ENCODE results near the gene SLC8A1. TPM values are rescaled to one million over a fixed set of nuclear protein-coding genes. Genes with fewer than 3 reads are reported as not detected.

SLC8A1 gene
- polyA plus RNA-seq, 3 donors = 16.9 to 18.2 (median 18.0) TPM

DNA sequence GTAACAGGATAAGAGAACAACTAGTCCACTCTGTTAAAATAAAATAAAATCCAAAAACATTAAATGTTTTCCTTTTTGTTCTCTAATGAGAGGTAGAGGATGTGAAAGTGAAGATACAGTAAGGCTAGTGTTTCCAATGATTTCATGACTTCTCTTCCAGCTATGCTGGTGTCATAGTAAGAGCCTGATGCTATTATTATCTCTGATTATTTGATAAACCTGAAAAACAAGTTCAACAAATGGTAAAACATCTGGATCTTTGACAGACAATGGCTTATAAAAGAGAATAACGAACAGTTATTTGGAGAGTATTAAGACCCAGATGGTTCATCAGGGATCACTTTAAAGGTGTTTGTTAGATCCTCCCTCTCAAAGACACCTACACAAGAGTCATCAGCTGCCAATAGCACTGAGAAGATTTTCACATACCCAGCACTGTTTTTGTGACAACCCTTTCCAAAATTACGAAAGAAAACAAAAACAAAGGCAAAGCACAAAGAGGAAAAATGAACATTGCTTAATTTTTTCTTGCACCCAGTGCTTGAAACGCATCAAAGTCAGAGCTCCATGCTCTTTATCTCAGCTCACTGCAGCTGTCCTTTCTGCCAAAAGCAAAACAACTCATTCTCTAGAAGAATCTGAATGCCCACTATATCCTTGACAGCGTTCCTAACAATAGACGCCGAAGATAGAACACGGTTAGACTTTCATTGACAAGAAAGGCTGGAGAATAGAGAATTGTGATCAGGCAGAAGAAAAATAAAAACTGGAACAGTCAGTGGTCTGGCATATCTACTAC, 168.6 kb downstream of the SLC8A1 start:
- no peaks in the 10 kb centered on the region for H3K27me3 ChIP-seq (ENCODE audit: control insufficient read depth in 2 of 2, insufficient read depth in 2 of 2, low read length in 2 of 2)
- intact Hi-C loops (cut with micrococcal nuclease) = no loop called here
- H3K9me3 ChIP-seq (replicated peaks in 1 of 2; ENCODE audit: control insufficient read depth in 1 of 2, insufficient read depth in 1 of 2, low read length in 2 of 2) = no peaks in the 10 kb centered on the region
- H3K36me3 ChIP-seq (replicated peaks in 1 of 2; ENCODE audit: control insufficient read depth in 1 of 2, insufficient read depth in 2 of 2, low read length in 2 of 2) = peaks cover 0 to 31% of the 10 kb centered on the region in 2 donors
- WGBS (ENCODE audit: insufficient coverage) = 89% methylated on average over 2 of the region's 7 CpGs
- peaks cover 7 to 14% of the 10 kb centered on the region in 2 donors for H3K36me3 Mint-ChIP-seq
- H3K27ac ChIP-seq (ENCODE audit: low read depth in 1 of 2, low read length in 2 of 2) = no peak overlapping the region
- H3K79me2 ChIP-seq (ENCODE audit: insufficient read depth, low read length) = peaks cover 12% of the 10 kb centered on the region
- H3K4me1 Mint-ChIP-seq = peaks cover 17% of the 10 kb centered on the region
- H3K9me3 Mint-ChIP-seq = no peaks in the 10 kb centered on the region
- no peak overlapping the region for H3K27ac Mint-ChIP-seq
- no peak overlapping the region for H3K4me2 ChIP-seq (replicated peaks; ENCODE audit: extremely low read depth, low read length, poor library complexity, severe bottlenecking)
- no peak overlapping the region for H2AFZ ChIP-seq (ENCODE audit: insufficient read depth, low read depth, low read length, poor library complexity, severe bottlenecking)
- no peak overlapping the region for H3K4me3 ChIP-seq (replicated peaks in 1 of 3; ENCODE audit: low read depth in 2 of 3, low read length in 3 of 3)
- TF ChIP-seq, protein P1, sequence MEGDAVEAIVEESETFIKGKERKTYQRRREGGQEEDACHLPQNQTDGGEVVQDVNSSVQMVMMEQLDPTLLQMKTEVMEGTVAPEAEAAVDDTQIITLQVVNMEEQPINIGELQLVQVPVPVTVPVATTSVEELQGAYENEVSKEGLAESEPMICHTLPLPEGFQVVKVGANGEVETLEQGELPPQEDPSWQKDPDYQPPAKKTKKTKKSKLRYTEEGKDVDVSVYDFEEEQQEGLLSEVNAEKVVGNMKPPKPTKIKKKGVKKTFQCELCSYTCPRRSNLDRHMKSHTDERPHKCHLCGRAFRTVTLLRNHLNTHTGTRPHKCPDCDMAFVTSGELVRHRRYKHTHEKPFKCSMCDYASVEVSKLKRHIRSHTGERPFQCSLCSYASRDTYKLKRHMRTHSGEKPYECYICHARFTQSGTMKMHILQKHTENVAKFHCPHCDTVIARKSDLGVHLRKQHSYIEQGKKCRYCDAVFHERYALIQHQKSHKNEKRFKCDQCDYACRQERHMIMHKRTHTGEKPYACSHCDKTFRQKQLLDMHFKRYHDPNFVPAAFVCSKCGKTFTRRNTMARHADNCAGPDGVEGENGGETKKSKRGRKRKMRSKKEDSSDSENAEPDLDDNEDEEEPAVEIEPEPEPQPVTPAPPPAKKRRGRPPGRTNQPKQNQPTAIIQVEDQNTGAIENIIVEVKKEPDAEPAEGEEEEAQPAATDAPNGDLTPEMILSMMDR (IDR thresholded peaks at IDR 0.05) = no peak
- H3K4me3 Mint-ChIP-seq = no peak overlapping the region
- peaks cover 3 to 7% of the 10 kb centered on the region in 2 donors for H3K4me1 ChIP-seq (ENCODE audit: control insufficient read depth in 1 of 2, insufficient read depth in 2 of 2, low read length in 2 of 2)
- peaks cover 94% of the 10 kb centered on the region for H4K20me1 ChIP-seq (ENCODE audit: insufficient read depth, low read length)
- H3K27me3 Mint-ChIP-seq (ENCODE audit: low read depth in 3 of 3) = peaks cover 0 to 2% (median 0%) of the 10 kb centered on the region in 3 donors
- no peak for DNase-seq
- H3K9ac ChIP-seq (ENCODE audit: insufficient read depth, low read length, poor library complexity, severe bottlenecking) = no peak overlapping the region

DNA sequence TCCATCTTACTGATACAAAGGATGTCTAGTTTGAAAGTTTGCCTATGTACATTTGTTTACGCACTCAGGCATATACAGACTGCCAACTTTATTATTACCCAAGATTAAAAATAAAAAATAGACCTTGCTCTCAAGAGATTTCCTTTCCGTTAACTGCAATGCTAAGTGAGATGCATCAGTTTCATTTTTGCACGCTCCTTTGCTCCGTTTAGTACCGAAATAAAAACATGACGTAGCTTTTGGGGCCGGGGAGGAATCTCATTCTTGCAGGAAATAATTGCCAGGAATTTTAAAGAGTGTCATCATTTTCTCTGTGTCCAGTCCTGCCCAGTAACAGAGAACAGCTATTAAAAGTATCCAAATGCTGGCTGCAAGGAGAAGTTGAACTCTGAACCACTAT, 169.5 kb downstream of the SLC8A1 start:
- intact Hi-C loops (cut with micrococcal nuclease) = no loop called here
- Histone ChIP-seq H3K79me2 (ENCODE audit: insufficient read depth, low read length) (peaks cover 9% of the 10 kb centered on the region), H3K9me3 (replicated peaks in 1 of 2; ENCODE audit: control insufficient read depth in 1 of 2, insufficient read depth in 1 of 2, low read length in 2 of 2) (no peaks in the 10 kb centered on the region), H4K20me1 (ENCODE audit: insufficient read depth, low read length) (peaks cover 88% of the 10 kb centered on the region), H2AFZ (ENCODE audit: insufficient read depth, low read depth, low read length, poor library complexity, severe bottlenecking) (no peak overlapping the region), H3K27ac (ENCODE audit: low read depth in 1 of 2, low read length in 2 of 2) (no peak overlapping the region), H3K4me2 (replicated peaks; ENCODE audit: extremely low read depth, low read length, poor library complexity, severe bottlenecking) (no peak overlapping the region), H3K27me3 (ENCODE audit: control insufficient read depth in 2 of 2, insufficient read depth in 2 of 2, low read length in 2 of 2) (no peaks in the 10 kb centered on the region), H3K4me3 (replicated peaks in 1 of 3; ENCODE audit: low read depth in 2 of 3, low read length in 3 of 3) (no peak overlapping the region), H3K9ac (ENCODE audit: insufficient read depth, low read length, poor library complexity, severe bottlenecking) (no peak overlapping the region), H3K4me1 (ENCODE audit: control insufficient read depth in 1 of 2, insufficient read depth in 2 of 2, low read length in 2 of 2) (no peaks in the 10 kb centered on the region), H3K36me3 (replicated peaks in 1 of 2; ENCODE audit: control insufficient read depth in 1 of 2, insufficient read depth in 2 of 2, low read length in 2 of 2) (peaks cover 0 to 36% of the 10 kb centered on the region in 2 donors)
- Mint-ChIP-seq H3K36me3 (peaks cover 9 to 17% of the 10 kb centered on the region in 2 donors), H3K9me3 (no peaks in the 10 kb centered on the region), H3K4me3 (no peak overlapping the region), H3K27me3 (ENCODE audit: low read depth in 3 of 3) (no peaks in the 10 kb centered on the region), H3K4me1 (peaks cover 8% of the 10 kb centered on the region), H3K27ac (no peak overlapping the region)
- TF ChIP-seq, protein P1 (IDR thresholded peaks at IDR 0.05) = no peak
- no peak for DNase-seq
- 100% methylated on average over 6 of the region's 7 CpGs for WGBS (ENCODE audit: insufficient coverage)

Data from CD14-positive monocyte (primary cell).